ENCODE measurements around the gene ZNF91.
"Not testable (repeated sequence)": the region's sequence is repeated elsewhere in the genome, so short reads cannot be mapped to it uniquely, and the experiment has no call there.

Gene ZNF91

GRCh38 chr19:23289966-23290365 is 105.3 kb downstream of the ZNF91 start:
- DNase-seq (ENCODE audit: low read depth); H3K9ac ChIP-seq (ENCODE audit: low read length); H3K4me1 ChIP-seq (ENCODE audit: control insufficient read depth, insufficient read depth, low read length); H3K27me3 ChIP-seq (replicated peaks; ENCODE audit: control insufficient read depth, insufficient read depth, low read length); H3K36me3 ChIP-seq (ENCODE audit: control insufficient read depth, insufficient read depth, low read length, severe bottlenecking); H3K9me3 ChIP-seq (ENCODE audit: control insufficient read depth, low read length); H3K4me3 ChIP-seq (ENCODE audit: low read length): not testable (repeated sequence)

Measured in adipocyte (in vitro differentiated cells).